ENCODE results near the gene C21orf91.

Gene C21orf91

GRCh38 chr21:17848228-17848627, 29.1 kb upstream of the C21orf91 start:
- Histone ChIP-seq H3K9ac (ENCODE audit: low read length) (no peak overlapping the region), H3K27ac (ENCODE audit: low read depth, low read length) (no peak overlapping the region), H3K9me2 (replicated peaks; ENCODE audit: insufficient read depth, low read length) (no peaks in the 10 kb centered on the region), H3K4me3 (ENCODE audit: insufficient read depth, low read length, poor library complexity, severe bottlenecking) (no peak overlapping the region), H3K36me3 (ENCODE audit: low read length) (no peaks in the 10 kb centered on the region), H4K20me1 (ENCODE audit: low read depth, low read length) (no peaks in the 10 kb centered on the region), H2AFZ (ENCODE audit: low read depth, low read length, severe bottlenecking) (no peak overlapping the region), H3K79me2 (ENCODE audit: insufficient read depth, low read length) (no peaks in the 10 kb centered on the region), H3K4me2 (ENCODE audit: low read depth, low read length, poor library complexity, severe bottlenecking) (no peak overlapping the region), H3K27me3 (ENCODE audit: low read length) (no peaks in the 10 kb centered on the region), H3F3A (ENCODE audit: insufficient read depth) (no peaks in the 10 kb centered on the region), H3K9me3 (ENCODE audit: insufficient read depth, low read length) (no peaks in the 10 kb centered on the region)
- TF ChIP-seq EZH2phosphoT487 (conservative IDR thresholded peaks at IDR 0.05; ENCODE audit: low read length): no peak
- TF ChIP-seq CTCF (IDR thresholded peaks at IDR 0.05; ENCODE audit: insufficient read depth, low read length, poor library complexity, severe bottlenecking): no peak

GRCh38 chr21:17841103-17841502, 21.9 kb upstream of the C21orf91 start:
- H2AFZ ChIP-seq (ENCODE audit: low read depth, low read length, severe bottlenecking): no peak overlapping the region
- H3K36me3 ChIP-seq (ENCODE audit: low read length): no peaks in the 10 kb centered on the region
- no peak overlapping the region for H3K4me2 ChIP-seq (ENCODE audit: low read depth, low read length, poor library complexity, severe bottlenecking)
- H4K20me1 ChIP-seq (ENCODE audit: low read depth, low read length): no peaks in the 10 kb centered on the region
- no peaks in the 10 kb centered on the region for H3K27me3 ChIP-seq (ENCODE audit: low read length)
- H3K9me3 ChIP-seq (ENCODE audit: insufficient read depth, low read length): no peaks in the 10 kb centered on the region
- no peak overlapping the region for H3K27ac ChIP-seq (ENCODE audit: low read depth, low read length)
- no peak overlapping the region for H3K4me3 ChIP-seq (ENCODE audit: insufficient read depth, low read length, poor library complexity, severe bottlenecking)
- no peaks in the 10 kb centered on the region for H3F3A ChIP-seq (ENCODE audit: insufficient read depth)
- no peaks in the 10 kb centered on the region for H3K79me2 ChIP-seq (ENCODE audit: insufficient read depth, low read length)
- no peak overlapping the region for H3K9ac ChIP-seq (ENCODE audit: low read length)
- TF ChIP-seq CTCF (IDR thresholded peaks at IDR 0.05; ENCODE audit: insufficient read depth, low read length, poor library complexity, severe bottlenecking) (no peak), EZH2phosphoT487 (conservative IDR thresholded peaks at IDR 0.05; ENCODE audit: low read length) (no peak)
- no peaks in the 10 kb centered on the region for H3K9me2 ChIP-seq (replicated peaks; ENCODE audit: insufficient read depth, low read length)

- H3K9me3 ChIP-seq (ENCODE audit: insufficient read depth, low read length): no peaks in the 10 kb centered on the region
- H2AFZ ChIP-seq (ENCODE audit: low read depth, low read length, severe bottlenecking): no peak overlapping the region
- H3K79me2 ChIP-seq (ENCODE audit: insufficient read depth, low read length): no peaks in the 10 kb centered on the region
- no peaks in the 10 kb centered on the region for H4K20me1 ChIP-seq (ENCODE audit: low read depth, low read length)
- no peaks in the 10 kb centered on the region for H3F3A ChIP-seq (ENCODE audit: insufficient read depth)
- H3K9me2 ChIP-seq (replicated peaks; ENCODE audit: insufficient read depth, low read length): no peaks in the 10 kb centered on the region
- H3K27me3 ChIP-seq (ENCODE audit: low read length): no peaks in the 10 kb centered on the region
- TF ChIP-seq CTCF (IDR thresholded peaks at IDR 0.05; ENCODE audit: insufficient read depth, low read length, poor library complexity, severe bottlenecking) (no peak), EZH2phosphoT487 (conservative IDR thresholded peaks at IDR 0.05; ENCODE audit: low read length) (no peak)
- no peak overlapping the region for H3K9ac ChIP-seq (ENCODE audit: low read length)
- no peak overlapping the region for H3K4me3 ChIP-seq (ENCODE audit: insufficient read depth, low read length, poor library complexity, severe bottlenecking)
- no peak overlapping the region for H3K27ac ChIP-seq (ENCODE audit: low read depth, low read length)
- no peaks in the 10 kb centered on the region for H3K36me3 ChIP-seq (ENCODE audit: low read length)
- no peak overlapping the region for H3K4me2 ChIP-seq (ENCODE audit: low read depth, low read length, poor library complexity, severe bottlenecking)
Measured at GRCh38 chr21:17834639-17835354, 15.6 kb upstream of the C21orf91 start.
